NCI-H146 (cell line): ENCODE data around the gene GCGR.
"Not testable (repeated sequence)": the region's sequence is repeated elsewhere in the genome, so short reads cannot be mapped to it uniquely, and the experiment has no call there.

Source experiments
- DNase-seq: peaks from one replicate; lab custom pipeline; 2025; lab: John Stamatoyannopoulos, UW

The GCGR gene

DNA sequence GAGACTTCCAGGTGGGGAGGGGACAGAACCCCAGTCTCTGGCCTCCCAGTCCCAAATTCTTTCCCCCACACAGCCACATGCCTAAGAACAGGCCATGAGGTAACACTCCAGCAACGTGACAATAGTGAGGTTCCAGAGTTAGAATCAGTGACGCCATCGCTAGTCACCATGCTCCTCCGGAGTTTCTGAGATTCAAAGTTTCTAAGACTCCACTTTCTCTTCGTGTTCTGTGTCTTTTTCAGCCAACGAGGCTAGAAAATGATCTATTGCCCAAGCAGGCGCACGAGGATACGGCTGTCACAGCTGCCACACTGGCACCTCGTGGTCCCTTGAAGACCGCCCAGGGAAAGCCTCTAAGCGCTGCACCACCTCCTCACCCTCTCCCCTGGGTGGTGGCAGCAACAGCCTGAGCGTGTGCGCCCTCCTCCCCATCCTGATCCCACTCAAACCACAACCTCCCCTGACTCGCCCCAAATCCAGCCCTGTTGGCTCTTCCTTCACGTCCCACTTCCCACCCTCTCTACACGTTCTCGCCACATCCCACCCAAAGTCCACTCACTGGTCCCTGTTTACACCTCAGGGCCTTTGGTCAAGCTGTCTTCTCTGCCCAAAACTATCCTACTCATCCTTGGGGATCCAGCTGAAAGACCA is 28.1 kb downstream of the GCGR start:
- DNase-seq = peak; percentile 44

DNA sequence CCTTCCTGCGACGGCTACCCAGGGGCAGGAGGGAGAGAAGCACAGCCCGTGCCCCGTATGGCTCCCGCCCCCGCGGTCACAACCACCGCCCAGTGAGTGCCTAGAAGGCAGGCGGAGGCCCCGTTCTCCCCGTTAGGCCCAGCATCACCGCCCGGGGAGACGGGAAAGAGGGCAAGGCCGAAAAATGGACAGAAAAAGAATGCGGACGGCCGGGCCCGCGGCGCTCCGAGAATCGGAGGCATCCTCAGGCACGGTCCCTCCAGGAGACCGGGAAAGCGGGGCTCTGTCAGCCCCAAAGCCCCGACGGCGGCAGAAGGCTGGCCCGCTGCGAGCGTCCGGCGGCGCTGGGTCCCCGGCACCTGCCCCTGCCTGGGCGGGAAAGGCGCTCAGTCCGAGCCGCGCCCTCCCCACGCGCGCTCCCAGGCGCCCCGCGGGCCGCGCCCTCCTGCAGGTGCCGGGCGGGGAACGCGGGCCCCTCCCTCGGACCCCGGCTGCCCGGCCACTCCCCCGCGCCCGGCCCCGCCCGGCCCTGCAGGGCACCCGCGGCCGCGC is 28.7 kb downstream of the GCGR start:
- no peak for DNase-seq

DNA sequence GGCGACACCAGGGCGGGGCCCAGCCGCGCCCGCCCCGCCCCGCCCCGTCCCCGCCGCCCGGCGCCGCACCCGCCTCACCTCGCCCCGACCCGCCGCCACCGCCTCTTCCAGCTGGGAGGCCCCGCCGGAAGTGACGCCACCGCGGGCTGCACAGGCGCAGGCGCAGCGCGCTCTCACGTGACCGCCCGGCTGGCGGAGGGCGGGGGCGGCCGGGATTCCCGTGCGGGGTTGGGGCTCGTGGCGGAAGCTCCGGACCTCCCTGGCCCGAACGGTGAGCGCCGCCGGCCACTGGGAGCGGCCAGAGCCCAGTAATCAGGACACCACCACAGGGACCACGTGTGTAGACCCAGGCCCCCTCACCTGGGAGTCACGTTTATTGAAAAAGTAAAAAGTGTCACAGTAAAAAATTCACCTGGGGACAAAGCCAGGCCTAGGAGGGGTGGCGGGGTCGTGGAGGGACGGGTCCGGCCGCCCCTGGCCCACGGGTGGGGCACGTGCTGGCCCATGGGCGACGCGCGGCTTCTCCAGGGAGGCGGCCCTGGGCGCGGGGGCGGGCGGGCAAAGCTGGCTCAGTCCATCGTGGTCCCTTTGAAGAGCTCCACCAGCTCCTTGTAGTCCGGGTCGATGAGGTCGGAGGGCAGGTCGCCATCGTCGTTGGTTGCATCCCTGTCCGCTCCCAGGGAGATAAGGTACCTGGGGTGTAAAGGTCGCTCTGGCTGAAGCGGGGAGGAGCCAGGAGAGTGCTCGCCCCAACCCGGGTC is 29.4 kb downstream of the GCGR start, which contains the start of gene MCRIP1:
Gene MCRIP1, minus strand, starts transcription at position 132 of the 761 bp plus-strand sequence. CDS start 8,785 bp downstream, outside the sequence.
- DNase-seq = peak; percentile 94

DNA sequence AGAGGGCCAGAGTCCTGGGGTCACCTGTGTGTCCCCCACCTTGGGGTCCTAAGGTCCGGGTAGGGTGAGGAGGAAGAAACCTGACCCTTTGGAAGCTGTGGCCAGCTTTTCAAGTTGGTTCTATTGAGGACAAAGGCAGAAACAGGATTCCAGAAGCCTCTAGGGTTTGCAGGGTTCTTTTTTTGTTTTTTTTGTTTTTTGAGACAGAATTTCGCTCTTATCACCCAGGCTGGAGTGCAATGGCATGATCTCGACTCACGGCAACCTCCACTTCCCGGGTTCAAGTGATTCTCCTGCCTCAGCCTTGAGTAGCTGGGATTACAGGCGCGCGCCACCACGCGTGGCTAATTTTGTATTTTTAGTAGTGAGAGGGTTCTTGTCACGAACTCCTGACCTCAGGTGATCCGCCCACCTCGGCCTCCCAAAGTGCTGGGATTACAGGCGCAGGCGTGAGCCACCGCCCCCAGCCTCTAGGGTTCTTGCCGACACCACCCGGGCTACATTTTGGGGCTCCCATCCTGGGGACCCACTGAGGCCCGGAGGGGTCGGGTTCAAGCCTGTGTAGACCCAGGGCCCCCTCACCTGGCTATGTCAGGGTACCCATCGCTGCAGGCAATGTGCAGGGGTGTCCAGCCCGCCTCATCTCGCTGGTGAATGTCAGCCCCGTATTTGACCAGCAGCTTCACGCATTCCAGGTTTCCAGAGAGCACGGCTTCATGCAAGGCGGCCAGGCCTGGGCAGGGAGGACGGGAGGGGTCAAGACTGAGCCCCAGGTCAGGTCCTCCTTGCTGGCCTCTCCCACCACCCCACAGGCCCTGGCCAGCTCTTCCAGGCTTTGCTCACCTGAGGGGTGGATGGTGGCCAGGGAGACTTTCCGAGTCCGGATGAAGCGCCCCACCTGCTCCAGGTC is 30.2 kb downstream of the GCGR start:
- no peak for DNase-seq

DNA sequence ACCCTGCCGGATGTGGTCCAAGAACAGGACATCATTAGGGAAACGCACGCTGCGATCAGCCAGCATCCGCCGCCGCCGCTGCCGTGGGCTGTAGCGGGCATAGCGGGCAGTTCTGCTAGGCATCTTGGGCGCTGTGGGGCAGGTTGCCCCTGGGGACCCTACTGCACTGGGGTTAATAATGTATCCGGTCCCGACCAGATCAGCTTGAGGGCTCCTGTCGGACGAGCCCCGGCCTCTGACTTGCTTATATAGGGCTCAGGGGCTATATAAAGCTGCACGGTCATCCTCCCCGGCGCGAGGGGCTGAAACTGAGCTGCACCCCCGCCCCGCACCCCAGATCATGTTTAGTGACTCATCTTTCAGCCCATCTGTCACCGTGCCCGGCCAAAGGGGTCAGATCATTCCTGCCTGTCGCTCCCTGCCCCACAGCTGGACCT is 30.9 kb downstream of the GCGR start, which contains the start of gene PPP1R27:
Gene PPP1R27, minus strand, starts transcription at position 220 of the 437 bp plus-strand sequence. Its CDS starts 97 bp downstream, at position 123.
- no peak for DNase-seq

DNA sequence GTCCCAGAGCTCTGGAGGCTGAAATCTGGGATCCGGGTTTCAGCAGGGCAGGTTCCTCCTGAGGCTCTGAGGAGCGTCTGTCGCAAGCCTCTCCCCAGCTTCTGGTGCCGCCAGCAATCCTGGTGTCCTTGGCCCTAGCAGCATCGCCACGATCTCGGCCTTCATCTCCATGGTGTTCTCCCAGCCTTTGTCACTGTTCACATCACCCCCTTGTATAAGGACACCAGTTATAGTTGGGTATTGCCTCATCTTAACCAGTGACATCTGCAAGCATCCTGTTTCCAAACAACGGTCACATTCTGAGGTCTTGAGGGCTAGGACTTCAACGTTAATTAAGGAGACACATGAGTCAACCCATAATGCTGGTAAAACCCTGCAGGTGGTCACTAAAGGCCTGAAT is 33.7 kb downstream of the GCGR start:
- no peak for DNase-seq

DNA sequence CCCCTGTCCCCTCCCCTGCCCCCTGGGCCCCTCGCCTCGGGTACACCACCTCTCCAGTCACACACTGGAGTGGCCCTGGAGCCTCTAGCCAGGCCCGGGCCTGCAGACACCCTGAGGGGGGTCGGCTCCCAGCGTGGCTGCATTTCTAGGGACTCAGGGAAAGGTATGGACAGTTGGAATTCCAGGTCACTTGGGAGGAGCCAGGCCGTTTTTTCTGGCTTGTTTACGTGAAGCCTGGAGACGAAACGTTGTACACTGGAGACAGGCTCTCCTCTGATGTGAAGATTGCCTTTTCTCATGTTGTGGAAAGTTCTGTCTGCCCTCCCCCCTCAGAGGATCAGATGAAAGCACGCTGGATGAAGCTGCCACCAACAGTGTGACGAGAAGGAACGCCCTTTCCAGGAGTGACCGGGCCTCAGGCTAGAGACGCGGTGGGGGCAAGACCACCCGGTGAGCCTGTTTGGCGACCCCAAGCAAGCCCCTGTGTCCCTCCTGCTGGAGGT is 34.9 kb downstream of the GCGR start:
- DNase-seq = no peak

DNA sequence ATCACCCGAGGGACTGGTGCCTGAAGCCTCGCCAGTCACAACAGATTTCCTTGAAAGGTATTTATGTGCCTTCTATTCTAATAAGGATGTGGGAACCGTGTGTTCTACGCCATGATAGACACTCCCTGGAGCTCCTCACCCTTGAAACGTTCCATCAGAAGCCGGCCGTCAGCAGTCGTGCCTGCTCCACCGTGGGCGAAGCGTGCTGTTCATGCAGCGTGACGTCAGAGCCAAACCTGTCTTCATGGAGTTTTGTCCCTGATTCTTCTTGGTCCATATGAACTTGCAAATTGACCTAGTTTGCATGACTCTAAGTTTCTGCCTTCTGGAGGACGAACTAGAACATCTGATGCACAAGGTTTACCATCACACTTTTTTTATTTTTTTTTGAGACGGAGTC is 35.4 kb downstream of the GCGR start:
- no peak for DNase-seq

DNA sequence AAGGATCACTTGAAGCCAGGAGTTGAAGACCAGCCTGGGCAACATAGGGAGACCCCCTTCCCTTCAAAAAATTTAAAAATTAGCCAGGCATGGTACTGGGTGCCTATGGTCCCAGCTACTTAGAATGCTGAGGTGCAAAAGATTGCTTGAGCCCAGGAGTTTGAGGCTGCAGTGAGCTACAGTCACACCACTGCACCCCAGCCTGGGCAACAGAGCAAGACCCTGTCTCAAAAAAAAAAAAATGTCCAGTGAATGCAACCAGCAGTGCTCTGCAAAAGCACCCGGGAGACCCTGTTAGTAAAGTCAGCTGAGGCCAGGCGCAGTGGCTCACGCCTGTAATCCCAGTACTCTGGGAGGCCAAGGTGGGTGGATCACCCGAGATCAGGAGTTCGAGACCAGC is 36.1 kb downstream of the GCGR start:
- DNase-seq = not testable (repeated sequence)

DNA sequence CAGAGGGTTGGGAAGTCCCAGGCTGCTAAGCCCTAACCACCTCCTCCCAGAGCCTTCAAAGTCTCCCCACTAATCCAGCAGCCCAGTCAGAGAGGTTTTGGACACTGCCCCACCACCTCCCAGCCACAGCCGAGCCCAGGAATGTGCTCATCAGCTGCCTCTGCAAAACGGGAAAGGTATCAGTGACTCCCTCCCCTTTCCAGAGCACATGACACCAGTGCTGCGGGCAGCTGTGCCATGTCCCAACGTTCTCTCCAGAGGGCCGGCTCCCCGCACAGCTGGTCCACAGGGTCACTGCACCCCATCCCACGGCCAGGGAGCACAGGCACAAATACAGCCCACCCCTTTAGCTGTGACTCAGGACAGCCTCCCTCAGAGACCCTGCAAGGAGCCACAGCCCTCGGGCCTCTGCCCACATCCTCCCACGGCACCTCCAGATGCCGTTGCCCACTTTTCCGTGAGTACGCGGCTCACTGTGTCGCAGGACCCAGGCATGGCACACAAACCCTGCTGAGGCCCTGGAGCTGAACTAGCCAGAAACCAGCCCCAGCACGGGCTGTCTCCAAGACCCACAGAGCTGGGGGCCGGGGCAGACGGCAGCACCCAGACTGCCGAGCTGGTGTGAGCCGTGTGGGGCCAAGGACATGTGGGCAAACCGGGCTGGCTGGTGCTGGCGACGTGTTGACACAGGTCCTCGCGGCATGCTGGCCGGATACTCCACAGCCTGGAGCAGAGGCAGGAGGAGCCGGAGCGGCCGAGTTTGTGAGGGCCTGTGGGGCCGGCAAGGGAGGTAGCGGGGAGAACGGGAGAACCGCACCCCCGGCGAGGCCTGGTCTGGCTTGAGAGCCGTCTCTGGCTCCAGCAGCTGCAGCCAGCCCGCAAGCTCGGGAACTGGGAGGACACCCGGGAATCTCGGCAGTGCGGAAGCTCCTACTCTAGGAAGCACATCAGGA is 37.2 kb downstream of the GCGR start:
- DNase-seq = no peak

DNA sequence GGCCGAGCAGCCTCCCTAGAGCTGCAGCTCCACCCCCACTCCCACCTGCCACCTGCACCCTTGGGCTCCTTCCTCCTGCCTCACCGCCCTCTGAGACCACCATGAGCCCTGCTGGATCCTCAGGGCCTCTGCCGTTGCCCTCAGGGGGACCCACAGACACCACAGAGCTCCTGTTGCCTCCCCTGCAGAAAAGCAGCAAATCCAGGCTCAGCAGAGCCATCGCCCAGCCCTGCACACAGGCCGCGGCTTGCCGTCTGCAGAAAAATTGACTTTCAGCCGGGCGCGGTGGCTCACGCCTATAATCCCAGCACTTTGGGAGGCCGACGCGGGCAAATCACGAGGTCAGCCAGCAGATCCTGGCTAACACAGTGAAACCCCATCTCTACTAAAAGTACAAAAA is 37.9 kb downstream of the GCGR start:
- no peak for DNase-seq

DNA sequence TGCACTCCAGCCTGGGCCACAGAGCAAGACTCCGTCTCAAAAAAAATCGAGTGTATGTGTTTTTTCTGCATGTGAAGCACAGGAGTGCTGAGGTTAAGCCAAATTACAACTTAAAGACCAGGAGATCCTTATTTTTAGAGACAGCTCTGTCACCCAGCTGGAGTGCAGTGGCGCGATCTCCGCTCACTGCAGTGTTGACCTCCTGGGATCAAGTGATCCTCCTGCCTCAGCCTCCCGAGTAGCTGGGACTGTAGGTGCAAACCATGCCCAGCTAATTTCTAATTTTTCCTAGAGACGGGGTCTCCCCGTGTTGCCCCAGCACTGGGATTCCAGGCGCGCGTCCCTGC is 38.4 kb downstream of the GCGR start:
- no peak for DNase-seq

DNA sequence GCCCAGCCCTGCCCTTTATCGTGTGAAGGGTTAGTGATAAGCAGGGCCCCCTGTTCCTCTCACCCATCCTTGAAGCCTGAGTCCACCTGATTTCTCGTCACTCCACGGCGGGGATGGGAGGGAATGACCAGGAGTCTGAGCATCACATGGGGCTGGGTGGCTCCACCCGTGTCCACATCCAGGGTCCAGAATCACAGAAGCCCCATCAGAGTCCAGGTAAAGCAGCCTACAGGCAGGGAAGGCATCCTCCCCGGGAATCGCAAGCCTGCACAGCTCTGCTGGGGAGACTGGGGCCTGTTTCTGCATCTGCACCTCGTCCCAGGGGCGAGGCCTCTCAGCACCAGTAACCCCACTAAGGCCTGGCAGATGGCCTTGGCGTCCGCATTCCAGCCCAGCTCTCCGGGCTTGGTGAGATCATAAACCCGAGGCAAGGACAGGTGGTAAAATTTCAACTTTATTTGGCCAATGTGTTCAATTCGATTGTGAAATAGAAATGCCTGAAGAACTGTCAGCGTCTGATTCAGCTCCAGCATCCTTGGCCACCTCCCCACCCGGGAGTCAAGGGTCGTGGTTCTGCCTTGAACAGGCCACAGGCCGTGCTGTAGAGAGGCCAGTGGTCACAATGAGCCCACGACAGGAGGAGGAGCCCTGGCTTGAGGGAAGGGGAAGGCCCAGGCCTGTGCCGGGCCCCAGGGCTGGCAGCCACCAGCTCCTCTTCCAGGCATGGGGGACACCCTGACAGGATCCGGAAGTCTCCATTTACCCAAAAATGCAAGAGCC is 39.0 kb downstream of the GCGR start:
- DNase-seq = no peak

DNA sequence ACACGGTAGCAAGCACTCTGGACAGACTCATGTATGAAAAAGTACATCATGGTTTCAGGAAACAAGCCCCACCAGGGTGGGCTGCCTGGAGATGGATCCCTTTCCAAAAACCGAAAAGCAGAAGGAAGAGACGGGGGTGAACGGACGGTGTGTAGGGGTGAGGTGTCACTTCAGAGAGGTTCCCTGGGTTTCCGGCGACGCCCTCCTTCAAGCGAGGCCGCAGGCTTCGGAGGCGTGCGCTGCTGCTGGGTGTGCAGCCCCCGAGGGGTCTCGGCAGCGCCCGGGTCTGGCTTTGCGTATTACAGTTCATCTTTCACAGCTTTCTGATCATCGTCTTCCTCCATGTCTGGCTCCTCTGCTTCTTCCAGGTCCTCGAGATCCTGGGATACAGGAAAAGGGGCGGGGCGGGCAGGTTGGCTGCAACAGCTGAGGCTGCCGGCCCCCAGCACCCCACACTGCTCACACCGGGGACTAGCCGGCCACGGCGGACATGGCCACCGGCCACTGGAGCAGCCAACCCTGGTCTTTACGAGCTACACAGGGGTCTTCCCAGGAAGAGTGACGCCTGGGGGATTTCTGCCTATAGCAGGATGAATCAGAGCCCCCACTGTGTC is 39.9 kb downstream of the GCGR start:
- DNase-seq = no peak

DNA sequence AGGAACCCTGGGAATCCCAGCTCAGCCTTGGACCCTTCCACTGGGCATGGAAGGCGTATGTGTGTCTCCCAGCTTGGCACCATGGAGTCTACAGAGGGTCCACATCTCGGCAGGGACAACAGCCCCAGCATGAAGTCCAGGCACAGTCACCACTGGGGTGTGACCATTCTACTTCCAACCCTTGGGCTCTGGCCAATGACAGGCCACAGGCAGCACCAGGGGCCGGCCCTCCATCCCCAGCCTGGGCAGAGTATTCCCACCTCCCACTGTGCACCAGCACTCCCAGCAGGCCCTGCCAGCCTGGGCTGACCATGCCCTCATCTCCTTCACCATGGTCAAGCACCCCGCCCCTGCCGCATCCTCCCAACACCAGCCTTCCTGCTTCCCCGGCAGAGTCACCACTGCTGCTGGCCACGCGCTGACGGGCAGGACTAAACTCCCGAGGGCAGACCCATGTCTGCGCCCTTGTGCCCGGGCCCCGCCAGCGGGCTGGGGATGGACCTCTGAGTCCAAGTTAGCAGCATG is 40.4 kb downstream of the GCGR start:
- DNase-seq = no peak

DNA sequence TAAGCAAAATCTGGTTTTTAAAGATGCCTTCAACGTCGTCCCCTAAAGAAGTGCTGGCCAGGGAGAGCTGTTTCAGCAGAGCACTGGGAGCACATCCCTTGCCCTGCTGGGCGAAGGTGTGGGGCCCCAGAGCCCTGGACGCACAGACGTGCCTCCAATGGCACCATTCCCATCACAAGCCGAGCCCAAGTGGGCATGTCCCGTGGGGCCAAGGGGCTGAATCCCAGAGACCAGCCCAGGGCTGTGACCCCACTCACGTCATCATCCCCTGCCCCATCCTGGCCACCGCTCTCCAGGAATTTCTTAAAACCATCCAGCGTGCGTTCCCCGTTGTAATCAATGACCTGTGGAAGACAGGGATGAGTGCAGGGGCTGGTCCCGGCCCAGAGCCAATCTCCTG is 40.9 kb downstream of the GCGR start:
- DNase-seq = no peak

DNA sequence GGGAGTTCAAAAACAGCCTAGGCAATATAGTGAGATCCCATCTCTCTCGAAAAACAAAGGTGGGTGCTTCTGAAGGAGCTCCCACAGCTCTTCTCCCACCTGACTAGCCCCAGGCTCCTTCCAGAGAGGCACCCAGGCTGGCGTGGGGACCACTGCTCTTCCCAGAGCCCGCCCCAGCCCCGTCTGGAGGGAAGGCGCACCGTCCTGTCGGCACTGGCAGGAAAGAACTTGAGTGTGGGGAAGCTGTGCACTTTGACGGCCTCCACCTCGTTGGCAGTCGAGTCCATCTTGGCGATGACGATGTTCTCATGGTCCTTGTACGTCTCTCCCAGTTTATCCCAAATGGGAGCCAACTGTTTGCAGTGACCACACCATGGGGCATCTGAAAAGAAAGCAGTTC is 41.4 kb downstream of the GCGR start:
- DNase-seq = no peak

DNA sequence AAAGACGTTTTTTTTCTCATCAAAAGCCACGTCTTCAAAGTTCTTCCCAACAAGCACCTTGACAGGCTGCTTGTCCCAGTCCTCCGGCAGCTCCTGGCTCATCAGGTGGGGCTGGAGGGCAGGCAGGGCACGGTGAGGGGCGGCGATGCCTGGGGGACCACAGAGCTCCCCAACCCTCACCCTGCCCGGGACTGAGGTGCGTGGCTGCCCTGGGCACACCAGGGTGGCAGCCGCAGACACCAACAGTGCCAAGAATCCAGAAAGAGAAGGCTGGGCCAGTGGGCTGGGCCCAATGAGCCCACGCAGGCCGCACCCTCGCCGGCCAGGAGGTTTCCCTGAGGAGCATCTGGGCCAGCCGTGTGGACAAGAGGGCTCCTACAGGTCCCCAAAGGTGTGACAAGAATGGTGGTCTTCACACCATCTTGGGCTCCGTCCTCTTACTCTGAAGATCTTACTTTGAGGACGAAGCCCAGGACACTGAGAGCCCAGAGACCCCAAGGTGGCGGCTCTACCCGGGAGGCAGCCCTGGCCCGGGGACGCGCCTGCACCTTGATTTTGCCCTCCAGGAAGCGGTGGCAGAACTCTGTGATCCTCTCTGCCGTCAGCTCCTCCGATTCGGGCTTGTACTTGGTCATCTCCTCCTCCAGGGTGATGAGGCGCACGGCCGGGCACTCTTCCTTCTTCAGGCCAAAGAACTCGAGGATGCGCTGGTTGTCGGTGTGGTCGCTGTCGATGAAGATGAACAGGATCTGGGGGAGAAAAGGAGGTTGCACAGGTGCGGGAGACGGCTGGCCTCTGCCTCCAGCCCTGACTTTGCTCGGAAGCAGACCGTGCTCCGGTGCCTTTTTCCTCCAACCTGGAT is 42.2 kb downstream of the GCGR start:
- no peak for DNase-seq
